GM12864 (cell line): ENCODE results near the gene BCKDHA.
"Not testable (repeated sequence)": the region's sequence is repeated elsewhere in the genome, so short reads cannot be mapped to it uniquely, and the experiment has no call there.

Experiments
- DNase-seq: peaks from one replicate; pipeline ENCODE4 v3.0.0-alpha.2; 2011; ENCODE audit warnings: low read depth
- H3K4me3 ChIP-seq: 2 replicates; pipeline ENCODE4 v1.5.1; 2011; ENCODE audit warnings: mild to moderate bottlenecking, low read depth, low read length, control low read depth
- CTCF ChIP-seq: IDR thresholded peaks from 2 replicates; pipeline ENCODE4 v1.5.1; 2011; ENCODE audit warnings: low read depth, mild to moderate bottlenecking, moderate library complexity, low read length, control low read depth, inconsistent platforms; ENCODE audit errors: missing control alignments

Gene BCKDHA

DNA sequence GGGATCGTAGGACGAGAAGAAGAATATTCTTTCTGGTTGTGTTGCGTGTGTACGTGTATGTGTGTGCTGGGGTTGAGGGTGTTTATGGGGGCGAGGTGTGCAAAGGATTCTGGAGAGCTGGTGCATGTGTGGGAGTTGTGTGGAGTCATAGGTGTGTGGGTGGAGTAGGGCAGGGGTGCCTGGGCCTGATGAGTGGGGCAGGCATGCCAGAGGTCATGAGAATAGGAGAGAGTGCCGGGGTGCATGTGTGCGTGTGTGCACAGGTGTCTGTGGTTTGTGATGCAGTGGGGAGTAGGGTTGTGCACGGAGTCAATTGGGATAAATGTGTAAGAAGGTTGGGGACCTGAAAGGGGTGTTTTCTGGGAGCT lies 20.6 kb upstream of the BCKDHA start:
- peak overlapping the region; percentile 56; the same call in 1 of the 2 replicates for H3K4me3 ChIP-seq
- no peak for DNase-seq
- TF ChIP-seq CTCF = no peak

DNA sequence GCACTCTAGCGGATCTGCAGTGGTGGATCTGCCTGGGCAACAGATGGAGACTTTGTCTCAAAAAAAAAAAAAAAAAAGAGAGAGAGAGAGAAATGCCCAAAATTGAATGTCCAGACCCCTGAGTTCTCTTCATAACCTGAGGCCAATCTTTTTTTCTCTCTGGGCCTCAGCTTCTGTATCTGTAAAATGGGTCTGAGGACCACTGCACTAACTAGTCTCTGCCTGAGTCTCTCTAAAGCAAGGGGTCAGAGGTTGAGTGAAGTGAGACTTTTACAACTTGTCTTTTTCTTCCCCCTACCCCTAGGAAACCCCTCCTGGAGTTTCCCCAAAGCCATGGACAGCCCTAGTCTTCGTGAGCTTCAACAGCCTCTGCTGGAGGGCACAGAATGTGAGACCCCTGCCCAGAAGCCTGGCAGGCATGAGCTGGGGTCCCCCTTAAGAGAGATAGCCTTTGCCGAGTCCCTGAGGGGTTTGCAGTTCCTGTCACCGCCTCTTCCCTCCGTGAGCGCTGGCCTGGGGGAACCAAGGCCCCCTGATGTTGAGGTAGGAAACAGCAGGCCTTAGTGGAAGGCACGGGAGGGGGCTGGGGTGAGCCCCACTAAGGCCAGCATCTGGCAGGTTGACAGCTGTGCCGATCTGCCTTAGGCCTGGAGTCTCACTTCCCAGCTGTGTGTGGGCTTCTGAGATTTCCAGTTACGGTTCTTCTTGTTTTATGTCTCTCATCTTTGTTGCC lies 19.5 kb upstream of the BCKDHA start:
- peak; percentile 77 for TF ChIP-seq CTCF
- no peak for DNase-seq
- H3K4me3 ChIP-seq = no peak overlapping the region

GRCh38 chr19:41381536-41381935 lies 16.1 kb upstream of the BCKDHA start:
- not testable (repeated sequence) for DNase-seq, H3K4me3 ChIP-seq

DNA sequence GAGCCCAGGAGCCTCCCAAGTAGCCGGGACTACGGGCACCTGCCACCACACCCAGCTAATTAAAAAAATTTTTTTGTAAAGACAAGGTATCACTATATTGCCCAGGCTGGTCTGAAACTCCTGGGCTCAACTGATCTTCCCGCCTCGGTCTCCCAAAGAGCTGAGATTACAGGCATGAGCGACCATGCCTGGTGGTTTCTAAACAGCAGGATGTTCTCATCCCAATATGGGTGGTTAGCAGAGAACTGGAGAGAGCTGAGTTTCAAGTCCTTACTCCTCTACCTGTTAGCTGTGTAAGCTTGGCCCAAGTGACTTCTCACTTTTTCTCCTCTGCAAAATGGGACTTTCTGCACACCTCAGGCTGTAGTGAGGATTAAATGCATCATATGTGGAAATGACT lies 13.3 kb upstream of the BCKDHA start:
- no peak for DNase-seq
- no peak for TF ChIP-seq CTCF
- no peak overlapping the region for H3K4me3 ChIP-seq

GRCh38 chr19:41386442-41386841 lies 11.2 kb upstream of the BCKDHA start:
- H3K4me3 ChIP-seq = no peak overlapping the region
- no peak for TF ChIP-seq CTCF
- no peak for DNase-seq

DNA sequence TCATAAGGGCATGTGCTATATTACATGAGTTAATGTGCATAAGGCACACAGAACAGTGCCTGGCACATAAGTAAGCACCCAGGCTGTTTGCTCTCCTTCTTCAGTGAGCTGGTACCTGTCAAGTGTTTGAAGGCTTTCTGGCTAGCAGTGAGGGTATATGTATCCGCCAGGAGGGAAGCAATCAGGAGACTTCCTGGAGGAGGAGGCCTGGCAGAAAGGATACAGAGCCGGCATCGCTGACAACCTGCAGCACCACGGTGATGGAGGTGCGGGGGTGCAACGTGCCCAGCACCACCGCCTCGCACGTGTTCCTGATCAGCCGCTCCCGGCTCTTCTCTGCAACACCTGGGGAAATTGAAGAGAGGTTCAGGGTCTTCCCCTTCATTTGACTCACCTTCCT lies 6.0 kb upstream of the BCKDHA start:
- no peak overlapping the region for H3K4me3 ChIP-seq
- DNase-seq = no peak
- TF ChIP-seq CTCF = no peak

GRCh38 chr19:41392775-41393174 lies 4.8 kb upstream of the BCKDHA start:
- H3K4me3 ChIP-seq = no peak overlapping the region

More at GRCh38 chr19:41392775-41393174, 4.8 kb upstream of the BCKDHA start:
- no peak for TF ChIP-seq CTCF
- no peak for DNase-seq
